Stimulated activated CD4-positive, alpha-beta T cell treated with anti-CD3 and anti-CD28 coated beads, Interleukin-4, amount 100 ng/mL, for 48 hours (primary cell): ENCODE measurements around the gene LBX2.
"Not testable (repeated sequence)": the region's sequence is repeated elsewhere in the genome, so short reads cannot be mapped to it uniquely, and the experiment has no call there.

Experiments used
- DNase-seq, 2 donors: peaks; one replicate each; pipeline ENCODE4 v3.0.0-alpha.2; 2020; ENCODE audit warnings: low read depth in 2 of 2

The LBX2 gene

DNA sequence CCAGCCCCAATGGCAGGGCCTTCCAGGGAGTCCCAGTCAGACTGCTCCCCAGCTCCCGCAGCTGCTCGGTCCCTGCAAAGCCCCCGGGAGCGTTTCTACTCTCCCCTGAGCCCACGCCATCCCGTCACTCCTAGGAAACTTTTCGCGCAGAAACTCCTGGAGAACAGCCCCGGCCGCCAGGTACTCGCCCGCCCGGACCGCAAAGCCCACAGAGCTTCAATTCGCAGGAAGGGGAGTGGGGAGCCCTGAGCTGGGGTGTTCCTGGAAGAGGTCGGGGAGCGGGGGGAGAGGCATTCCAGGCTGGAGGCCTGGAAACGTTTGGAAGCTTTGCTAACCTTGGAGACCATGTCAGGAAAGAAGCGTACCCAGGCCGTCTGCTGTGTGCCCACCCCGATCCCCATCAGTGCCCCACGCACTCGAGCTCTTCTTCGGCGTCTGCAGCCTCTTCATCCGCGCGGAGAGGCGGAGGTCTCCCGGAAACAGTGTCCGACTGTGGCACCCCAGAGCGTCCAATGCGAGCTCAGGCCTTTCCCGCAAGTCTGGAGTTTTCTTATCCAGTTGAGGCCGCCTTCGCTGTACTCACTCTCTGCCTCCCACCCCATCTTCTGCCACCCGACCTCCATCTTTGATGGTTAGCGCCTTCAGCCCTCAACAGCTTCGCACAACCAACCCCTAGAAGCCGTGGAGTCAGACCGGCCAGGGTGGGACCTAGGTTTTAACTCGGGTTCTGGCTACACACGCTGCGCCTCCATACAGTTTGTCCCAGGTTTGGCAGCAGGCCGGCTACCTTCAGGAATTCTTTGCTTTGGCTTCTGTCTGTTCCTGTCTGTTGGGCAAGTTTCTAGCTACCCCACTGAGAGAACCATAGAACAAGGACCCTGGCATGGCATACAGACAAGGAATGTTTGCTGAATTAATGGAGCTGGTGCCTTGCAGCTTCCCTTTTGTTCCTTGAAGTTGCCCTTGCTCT, 4.4 kb upstream of the LBX2 start:
- no peak for DNase-seq

DNA sequence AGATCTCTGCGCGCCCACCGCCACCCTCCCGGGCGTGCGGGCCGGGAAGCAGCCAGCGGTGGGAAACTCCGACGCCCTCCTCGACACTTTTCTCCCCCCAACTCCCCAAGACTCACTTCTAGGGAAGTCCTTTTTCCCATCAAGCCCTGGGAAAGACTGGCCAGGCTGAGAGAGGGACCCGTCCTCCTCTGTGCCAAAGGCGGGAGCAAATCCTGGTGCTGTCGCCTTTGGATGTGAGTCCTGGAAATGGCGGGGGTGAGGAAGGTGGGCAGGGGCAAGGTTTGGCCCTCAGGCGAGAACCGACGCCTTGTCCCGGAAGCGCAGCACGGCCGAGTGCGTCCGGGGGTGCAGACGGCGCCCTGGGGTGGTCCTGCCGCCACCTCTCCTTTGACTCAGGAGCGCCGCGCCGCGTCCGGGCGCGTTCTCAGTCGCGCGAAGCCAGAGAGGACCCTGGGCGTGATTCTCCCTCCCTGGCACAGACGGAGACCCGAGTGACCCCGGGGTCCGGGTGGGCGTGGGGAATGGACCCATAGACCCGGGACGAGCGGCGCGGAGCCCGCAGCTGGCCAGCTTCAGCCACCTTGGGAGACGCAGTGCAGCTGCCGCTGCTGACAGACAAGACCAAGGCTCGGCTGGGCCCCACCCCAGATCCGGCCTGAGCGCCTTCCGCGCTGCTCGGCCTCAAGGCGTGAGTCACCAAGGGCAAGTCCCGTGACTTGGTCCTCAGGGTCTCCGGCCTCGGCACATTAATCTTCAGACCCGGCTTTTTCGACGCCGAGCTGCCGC, 3.5 kb upstream of the LBX2 start:
- DNase-seq: peak in 1 of 2 donors; percentile 39

DNA sequence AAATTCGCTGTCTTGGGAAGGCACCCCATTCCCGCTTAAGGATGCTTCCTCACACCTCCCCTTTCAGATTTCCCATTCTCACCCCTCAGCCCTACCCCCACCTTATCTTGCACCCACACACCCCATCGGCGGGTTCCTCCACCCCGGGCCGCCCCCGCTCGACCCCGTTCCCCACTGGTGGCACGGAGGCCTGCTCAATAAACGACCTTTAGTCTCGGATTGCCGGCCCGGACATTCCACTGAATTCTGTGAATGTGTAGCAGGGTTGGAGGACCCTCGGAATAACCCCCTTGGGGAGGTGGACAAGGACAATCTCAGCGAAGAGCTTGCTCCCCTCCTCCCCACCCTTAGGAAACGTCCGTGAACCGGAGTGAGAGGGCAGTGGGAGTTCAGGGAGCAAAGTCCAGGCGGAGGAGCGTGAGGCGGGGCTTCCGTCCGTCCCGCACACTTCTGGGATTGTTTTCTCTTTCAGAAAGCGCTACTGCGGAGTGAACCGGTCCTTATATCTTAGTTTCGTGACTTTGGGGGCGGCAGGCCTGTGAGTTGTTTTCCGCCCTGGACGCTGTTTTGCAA, 2.8 kb upstream of the LBX2 start:
- no peak for DNase-seq

DNA sequence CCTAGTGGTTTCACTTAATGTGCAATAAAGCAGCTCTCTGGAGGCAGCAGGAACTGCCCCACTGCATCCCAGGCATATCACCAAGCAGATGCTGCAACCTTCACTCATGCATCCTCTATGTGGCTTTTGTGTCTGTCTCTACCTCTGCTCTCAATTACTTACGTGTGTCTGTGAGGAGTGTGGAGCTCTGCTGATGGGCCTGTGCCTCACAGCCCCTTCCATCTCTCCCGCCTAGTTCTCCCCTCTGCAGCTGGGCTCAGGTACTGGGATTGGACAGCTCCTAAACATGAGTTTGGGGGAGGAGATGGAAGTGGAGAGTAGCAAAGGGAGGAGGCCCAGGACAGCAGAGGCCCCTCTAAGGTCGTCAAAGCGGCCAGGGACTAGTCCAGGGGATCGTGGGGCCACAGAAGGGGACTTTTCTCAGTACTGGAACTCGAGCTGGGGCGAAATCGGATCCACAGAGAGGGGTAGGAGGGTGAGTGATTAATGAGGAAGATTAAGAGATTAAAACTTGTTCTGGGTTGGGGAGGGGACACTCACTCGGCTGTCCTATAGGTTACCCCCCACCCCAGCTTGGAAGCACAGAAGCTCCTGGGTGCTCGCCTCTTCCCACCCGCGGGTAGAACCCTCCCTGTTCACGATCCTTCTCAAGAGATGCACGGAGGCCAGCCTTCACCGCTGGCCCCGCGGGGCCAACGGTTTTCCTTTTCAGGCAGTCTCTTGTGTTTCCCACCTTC, 2.1 kb upstream of the LBX2 start:
- no peak for DNase-seq

DNA sequence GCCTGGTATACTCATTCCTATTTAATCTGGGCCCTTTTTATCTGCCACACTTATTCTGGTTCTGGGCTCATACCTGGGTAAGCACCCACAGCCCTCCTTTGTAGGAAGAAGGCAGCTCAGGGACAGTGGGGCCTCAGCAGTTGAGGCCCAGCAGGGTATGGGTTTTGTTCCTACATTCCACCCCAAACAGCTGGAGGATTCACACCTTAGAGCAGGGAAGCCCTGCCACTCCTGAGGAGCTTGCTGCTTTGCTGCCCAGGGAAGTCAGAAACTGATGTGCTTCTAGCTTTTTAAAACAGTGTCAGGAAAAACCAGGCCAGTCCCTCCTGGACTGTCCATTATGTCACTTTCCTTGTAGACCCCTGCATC, 1.2 kb upstream of the LBX2 start:
- DNase-seq: no peak

DNA sequence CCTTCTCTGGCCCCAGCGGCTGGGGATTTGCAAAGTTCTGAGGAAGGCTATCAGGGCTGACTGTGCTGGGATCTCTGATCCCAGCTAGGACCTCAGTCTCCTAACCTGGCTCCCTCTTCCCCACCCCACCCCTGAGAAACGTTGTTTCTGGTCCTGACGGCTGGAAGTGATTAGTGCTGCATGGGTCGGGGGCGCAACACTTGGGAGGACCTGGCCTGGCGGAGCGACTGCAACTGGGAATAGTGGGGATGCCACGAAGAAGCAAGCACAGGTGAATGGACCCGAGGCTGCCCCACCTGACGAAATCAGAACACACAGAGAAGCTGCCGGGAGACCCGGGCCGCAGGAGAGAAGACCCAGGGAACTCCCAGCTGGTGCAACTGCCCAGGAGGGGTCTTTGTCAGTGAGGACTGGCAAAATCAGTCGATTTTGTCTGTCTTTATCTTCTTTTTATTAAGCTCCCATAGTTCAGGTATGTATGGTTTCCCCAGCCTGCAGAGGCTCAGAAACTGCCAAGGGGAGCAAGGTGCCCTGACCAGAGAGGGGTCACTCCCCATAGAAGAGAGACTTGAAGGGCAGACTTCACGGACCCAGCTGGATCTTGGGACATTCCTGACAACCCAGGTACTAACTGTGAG, 656 bp upstream of the LBX2 start:
- no peak for DNase-seq

DNA sequence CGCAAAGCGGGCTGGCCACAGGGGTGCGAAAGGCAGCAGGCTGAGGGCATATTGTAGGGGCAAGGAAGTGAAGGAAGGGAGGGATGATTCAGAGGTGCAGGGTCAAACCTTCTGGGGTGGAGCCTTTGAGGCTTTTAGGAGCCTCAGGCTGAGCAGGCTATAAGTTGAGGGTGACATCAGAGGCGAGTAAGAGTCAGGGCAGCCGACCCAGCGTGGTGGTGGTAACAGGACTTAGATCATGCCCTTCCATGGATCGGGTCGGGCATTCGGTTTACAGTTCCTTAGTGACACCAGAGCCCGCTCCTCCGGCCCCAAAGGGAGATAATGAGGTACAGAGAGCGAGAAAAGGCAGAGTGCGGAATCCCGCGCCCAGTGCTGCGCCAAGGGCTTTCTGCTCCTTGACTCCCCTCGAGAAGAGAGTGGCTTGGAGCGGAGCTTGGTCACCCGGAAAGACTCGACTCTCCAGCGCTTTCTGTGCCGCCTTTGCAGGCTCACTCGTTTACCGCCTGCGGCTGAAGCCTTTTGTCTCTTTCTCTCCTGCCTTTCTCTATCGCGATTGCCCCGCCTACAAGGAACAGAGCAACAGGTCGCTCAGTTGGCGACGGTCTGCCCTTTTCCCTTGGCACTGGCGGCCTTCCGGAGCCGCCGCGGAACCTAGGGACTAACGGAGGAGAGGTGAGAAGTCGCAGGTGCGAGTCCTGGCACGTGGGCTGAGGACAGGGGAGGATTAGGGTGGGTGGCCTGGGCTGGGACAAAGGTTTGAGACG, 720 bp downstream of the LBX2 start:
- DNase-seq: no peak

DNA sequence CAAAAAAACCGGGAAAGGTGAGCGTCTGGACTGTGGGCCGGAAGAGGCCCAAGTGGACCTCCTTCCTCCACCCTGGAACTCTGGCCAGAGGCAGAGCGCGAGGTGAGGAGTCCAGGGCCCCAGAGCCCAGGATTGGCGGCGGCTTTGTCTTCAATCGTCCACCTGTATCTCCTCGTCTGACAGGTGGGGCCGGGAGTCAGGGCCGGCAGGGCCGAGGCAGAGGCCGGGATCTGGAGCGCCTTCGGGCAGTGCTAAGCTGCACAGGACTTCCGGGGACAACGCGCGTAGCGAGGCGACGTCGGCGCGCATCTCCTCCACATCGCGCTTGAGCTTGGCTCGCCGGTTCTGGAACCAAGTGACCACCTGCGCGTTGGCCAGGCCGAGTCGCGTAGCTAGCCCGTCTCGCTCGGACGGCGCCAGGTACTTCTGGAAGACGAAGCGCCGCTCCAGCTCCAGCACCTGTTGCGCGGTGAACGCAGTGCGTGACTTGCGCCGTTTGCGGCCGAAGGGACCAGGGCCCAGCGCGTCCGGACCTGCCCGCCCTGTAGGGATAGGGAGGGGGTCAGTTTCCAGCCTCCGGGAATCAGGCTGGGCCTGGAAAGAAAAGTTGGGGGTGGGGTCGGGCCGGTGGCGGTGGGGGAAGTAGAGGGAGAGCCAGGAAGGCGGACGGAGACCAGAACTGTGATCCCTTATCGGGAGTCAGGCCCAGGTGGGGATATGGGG, 1.5 kb downstream of the LBX2 start:
- peak in 1 of 2 donors; percentile 17 for DNase-seq

DNA sequence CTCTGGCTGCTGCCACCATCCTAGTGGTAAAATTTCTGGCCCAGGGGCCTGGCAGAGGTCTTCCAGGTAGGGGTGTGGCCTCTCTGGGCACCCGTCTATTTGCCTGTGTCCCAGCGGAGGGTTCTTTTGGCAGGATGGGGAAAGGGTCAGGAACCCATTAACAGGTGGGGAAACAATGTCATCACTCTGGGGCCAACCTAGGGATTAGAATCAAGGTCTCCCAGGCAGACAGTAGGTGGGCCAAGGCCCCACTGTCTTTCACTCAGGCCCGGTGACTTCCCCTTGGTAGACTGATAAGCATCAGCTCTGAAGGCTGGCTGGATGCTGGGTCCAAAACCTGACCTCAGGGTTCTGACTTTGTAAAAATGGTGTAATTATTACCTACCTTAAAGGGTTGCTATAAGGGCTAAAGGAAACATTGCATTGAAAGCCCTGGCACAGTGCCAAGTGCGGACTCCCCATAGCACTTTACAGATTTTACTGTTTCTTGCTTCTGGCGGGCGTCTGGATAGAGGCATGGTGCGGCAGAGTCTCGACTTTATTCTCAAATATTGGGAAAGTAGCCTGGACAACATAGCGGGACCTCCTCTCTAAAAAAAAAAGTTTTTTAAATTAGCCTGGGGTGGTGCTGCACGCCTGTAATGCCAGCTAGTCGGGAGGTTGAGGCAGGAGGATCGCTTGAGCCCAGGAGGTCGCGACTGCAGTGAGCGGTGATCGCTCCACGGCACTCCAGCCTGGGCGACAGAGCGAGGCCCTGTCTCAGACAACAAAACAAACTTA, 2.2 kb downstream of the LBX2 start:
- DNase-seq: no peak

DNA sequence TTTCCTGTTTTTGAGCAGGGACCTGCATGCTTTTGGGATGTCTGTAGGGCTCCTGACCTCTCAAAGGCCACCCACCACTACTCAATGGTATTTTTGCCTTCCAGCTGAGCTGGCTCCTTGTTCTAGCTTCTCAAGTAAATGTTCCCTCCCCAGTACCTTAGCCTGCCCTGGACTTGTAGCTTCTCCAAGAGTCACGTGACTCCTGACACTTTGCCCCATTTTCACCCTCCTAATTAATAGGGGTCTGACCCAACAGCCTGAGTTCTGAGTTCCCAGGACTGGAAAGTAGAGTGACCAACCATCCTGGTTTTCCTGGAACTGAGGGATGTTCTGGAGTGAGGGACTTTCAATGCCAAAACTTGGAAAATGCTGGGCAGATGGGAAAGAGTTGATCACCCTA, 4.0 kb downstream of the LBX2 start:
- DNase-seq: no peak

DNA sequence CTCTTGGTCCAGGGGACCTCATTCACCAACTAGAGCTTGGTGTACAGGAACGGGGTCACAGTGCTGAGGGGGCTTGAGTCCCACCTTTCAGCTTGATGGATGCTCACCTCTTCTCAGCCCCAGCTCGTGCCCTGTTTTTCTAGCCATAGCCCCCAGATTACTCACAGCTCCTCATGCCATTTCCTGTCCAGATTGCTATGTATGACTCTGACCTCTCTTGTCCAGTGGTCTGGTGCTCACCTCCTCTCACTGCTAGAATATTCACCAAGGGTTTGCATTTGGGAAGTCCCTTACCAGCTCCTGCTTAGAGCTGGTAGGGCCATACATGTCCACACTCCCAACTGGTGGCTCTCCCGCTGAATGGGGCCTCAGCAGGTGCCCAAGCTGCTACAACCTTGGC, 5.9 kb downstream of the LBX2 start:
- DNase-seq: no peak

DNA sequence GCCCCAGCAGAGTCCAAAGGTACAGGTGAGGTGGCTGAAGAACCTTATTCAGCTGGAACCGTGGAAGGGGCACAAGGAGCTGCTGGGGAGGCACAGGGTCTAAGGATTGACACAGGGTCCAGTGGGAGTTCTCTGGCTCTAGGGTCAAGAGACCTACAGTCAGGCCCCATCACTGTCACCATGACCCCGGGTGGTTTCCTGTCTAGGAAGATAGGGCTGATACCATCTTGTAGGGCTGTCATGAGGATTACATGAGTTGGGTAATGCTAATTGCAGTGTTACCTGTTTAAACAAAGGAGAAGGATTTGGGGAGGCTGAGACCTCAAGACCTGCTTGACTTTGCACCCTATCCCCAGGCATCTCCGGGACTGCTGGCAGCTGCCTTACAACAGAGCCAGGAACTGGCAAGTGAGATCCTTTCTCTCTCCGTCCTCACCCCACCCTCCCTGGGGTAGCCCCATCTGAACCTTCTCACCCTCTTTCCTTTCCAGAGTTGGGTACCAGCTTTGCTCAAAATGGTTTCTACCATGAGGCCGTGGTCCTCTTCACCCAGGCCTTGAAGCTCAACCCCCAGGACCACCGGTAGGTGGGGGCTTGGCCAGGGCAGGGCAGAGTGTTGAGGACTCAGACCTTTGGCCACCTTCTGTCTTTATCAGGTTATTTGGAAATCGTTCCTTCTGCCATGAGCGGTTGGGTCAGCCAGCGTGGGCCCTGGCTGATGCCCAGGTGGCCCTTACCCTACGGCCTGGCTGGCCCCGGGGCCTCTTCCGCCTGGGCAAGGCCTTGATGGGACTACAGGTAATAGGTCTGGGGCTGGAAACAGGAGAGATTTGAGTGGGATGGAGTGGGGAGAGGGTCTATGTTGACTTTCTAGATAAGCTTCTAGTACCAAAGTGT, 7.5 kb downstream of the LBX2 start:
- DNase-seq: no peak

DNA sequence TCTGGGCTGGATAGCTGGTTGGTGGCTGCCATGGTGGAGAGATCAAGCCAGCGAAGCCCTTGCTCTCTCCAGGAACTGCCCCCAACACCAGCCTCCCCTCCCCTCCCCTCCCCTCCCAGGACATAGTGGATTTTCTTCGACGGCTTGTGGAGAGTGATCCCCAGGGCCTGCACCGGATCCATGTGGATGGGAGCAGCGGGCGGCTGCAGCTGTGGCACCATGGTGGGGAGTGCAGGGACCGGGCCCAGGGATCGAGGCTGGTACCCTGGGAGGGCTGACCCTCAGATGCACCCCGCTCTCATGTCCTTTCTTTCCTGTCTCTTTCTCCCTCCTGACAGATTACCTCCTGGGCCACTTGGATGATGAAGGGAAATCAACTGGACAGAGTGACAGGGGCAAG, 9.5 kb downstream of the LBX2 start:
- DNase-seq: no peak

DNA sequence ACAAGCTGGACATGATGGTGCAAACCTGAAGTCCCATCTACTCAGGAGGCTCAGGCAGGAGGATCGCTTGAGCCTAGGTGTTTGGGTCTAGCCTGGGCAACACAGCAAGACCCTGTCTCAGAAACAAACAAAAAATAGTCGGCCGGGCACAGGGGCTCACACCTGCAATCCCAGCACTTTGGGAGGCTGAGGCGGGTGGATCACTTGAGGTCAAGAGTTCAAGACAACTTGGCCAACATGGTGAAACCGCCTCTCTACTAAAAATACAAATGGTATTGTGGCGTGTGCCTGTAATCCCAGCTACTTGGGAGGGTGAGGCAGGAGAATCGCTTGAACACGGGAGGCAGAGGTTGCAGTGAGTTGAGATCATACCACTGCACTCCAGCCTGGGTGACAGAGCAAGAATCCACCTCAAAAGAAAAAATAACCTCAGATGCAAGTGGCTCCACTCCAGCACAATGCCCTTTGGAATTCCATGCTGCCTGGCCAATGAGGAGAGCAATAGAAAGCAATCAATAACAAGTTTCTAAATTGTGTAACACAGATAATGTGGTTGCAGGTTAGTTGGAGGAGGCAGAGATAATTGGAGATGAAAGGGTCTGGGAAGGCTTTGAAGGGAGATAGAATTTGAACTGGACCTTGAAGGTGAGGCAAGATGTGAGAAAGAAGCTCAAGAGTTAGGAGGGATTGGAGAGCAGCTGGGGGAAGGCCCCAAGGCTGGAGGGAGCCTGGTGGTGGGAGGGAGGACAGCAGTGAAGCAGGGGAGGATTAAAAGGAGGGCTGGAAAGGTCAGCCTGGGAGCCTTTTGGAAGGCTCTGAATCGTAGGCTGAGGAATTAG, 10.5 kb downstream of the LBX2 start:
- no peak for DNase-seq

DNA sequence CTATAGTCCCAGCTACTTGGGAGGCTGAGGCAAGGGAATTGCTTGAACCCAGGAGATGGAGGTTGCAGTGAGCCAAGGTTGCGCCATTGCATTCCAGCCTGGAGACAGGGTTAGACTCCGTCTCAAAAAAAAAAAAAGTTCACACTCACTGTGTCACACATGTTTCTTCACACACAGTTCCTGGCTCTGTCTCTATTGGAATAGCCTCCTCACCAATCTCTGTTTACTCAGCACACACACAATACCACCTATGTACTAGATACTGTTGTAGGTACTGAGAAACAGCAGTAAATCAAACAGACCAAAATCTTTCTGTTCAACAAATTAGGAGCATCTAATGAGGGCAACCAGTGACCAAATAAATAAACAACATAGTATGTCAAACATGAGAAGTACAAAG, 13.3 kb downstream of the LBX2 start:
- DNase-seq: no peak

DNA sequence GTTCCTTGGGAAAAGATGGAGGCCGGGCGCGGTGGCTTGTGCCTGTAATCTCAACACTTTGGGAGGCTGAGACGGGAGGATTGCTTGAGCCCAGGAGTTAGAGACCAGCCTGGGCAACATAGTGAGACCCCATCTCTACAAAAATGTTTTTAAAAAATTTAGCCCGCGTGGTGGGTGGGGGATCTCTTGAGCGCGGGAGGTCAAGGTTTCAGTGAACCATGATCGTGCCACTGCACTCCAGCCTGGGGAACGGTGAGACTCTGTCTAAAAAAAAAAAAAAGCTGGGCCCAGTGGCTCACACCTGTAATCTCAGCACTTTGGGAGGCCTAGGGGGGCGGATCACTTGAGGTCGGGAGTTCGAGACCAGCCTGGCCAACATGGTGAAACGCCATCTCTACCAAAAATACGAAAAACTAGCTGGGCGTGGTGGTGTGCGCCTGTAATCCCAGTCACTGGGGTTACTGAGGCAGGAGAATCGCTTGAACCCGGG, 15.7 kb downstream of the LBX2 start:
- DNase-seq: not testable (repeated sequence)
